Measurements from ENCODE around the gene CAPN14.
A peak's percentile ranks its signal among the peaks of the same experiment; 100 is the strongest.

The CAPN14 gene

DNA sequence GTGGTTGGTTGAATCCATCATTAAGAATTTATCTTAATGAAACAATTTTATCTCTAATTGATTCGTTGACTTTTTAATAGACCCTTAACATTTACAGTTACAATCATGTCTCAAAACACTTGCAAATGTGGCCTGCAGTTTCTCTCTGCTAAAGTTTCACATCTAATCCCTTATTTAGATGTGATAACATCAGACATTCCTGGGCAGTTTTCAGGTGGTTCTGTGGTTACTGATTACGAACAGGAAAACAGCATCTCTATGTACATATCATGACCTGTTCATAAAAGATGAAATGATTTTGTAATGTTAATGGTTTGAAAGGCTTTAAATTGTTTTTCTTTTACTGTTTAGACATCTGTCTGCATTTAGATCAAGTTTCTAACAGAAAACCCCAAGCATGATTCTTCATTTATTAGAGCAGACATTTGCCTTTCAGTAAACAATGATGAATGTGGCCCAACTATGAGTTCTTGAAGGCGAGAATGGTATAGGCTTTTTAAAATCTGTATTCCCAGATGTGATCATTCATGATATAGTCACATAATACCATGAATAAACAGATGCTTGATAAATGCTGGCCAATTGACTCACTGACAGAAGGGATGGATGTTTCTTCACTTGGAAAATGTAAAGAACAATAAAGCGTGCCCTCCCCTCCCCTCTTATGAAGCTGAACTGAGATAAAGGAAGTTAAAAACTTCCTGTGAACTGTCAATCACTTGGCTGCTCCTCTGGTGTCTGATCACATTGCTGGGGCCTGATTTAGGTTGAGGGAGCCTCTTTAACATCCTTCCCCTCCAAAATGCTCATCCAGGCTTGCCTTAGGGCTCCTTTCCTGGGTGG lies 3.5 kb downstream of the CAPN14 start:
- Histone ChIP-seq H3K23ac (ENCODE audit: low read length in 2 of 2) (no peak overlapping the region), H3K4ac (ENCODE audit: low read depth in 1 of 2, low read length in 2 of 2) (no peak overlapping the region), H3K14ac (ENCODE audit: low read length in 2 of 2) (no peak overlapping the region), H2AFZ (ENCODE audit: low read depth, low read length) (no peak overlapping the region), H2AK5ac (ENCODE audit: low read length, severe bottlenecking) (no peak overlapping the region), H2BK5ac (ENCODE audit: low read depth, low read length, poor library complexity, severe bottlenecking) (no peak overlapping the region), H4K91ac (ENCODE audit: low read length) (no peak overlapping the region), H3K4me1 (ENCODE audit: control insufficient read depth, insufficient read depth, low read depth, low read length) (no peaks in the 10 kb centered on the region), H3K9me3 (ENCODE audit: control insufficient read depth, low read length) (no peaks in the 10 kb centered on the region), H3K27me3 (ENCODE audit: control insufficient read depth in 1 of 2, insufficient read depth in 1 of 2, low read length in 2 of 2) (peaks cover 0 to 18% of the 10 kb centered on the region in 2 experiments), H3K36me3 (ENCODE audit: control insufficient read depth in 1 of 2, insufficient read depth in 2 of 2, low read depth in 1 of 2, low read length in 2 of 2) (no peaks in the 10 kb centered on the region), H4K8ac (ENCODE audit: low read length) (no peak overlapping the region), H3K27ac (ENCODE audit: low read length, poor library complexity, severe bottlenecking) (no peak overlapping the region), H3K9ac (ENCODE audit: low read length) (no peak overlapping the region), H3K79me1 (replicated peaks; ENCODE audit: low read length, poor library complexity, severe bottlenecking) (no peaks in the 10 kb centered on the region), H3K4me2 (ENCODE audit: low read length, poor library complexity, severe bottlenecking) (no peak overlapping the region), H3K4me3 (ENCODE audit: insufficient read depth in 1 of 2, low read depth in 1 of 2, low read length in 2 of 2) (no peak overlapping the region), H2BK12ac (ENCODE audit: low read length in 2 of 2) (no peak overlapping the region), H3K18ac (ENCODE audit: low read depth in 1 of 2, low read length in 2 of 2) (no peak overlapping the region), H2BK15ac (ENCODE audit: low read depth, poor library complexity, severe bottlenecking) (no peak overlapping the region), H2BK120ac (ENCODE audit: low read depth, low read length) (no peak overlapping the region)
- no peak for DNase-seq
- 40% methylated on average over 2 of the region's 4 CpGs for WGBS

DNA sequence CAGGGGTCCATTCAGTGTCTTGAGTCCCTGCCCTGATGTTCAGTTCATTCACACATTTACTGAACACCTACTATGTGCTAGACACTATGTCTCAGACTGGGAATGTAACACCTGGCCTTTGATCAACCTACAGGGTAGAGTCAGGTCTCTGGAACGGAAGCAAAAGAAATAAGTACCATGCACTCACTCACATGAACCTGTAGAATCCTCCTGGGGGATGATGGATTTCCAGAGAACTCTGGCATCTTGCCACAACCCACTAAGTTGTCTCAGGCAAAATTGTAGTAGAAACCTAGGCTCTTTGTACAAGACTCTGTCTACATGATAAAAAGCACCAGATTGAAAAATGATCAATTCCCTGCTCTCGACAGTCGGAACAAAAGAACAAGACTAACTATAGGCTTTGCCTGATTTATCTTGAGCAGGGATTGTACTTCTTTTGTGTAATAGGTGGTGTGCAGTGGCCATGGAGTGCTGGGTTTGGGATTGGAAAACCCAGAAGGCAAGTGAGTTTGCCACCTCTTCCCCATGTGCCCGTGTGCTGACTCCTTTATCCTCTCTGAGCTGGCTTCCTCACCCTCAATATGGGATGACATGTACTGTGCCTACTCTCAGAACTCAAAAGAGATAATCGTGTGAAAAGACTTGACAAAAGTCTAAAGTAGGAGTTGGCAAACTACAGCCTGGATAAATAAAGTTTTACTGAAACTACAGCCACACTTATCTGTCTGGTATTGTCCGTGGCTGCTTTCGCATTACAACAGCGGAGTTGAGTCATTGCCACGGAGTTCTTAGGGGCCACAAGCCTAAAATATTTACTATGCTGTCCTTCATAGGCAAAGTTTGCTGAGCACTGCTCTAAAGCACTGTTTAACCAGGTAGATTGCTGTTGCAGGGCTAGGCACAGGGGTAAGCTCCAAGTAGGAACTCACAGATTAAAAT lies 4.4 kb downstream of the CAPN14 start:
- no peaks in the 10 kb centered on the region for H3K4me1 ChIP-seq (ENCODE audit: control insufficient read depth, insufficient read depth, low read depth, low read length)
- 73% methylated on average over 9 of the region's 9 CpGs for WGBS
- no peaks in the 10 kb centered on the region for H3K9me3 ChIP-seq (ENCODE audit: control insufficient read depth, low read length)
- H2BK12ac ChIP-seq (ENCODE audit: low read length in 2 of 2) = no peak overlapping the region
- H2BK5ac ChIP-seq (ENCODE audit: low read depth, low read length, poor library complexity, severe bottlenecking) = no peak overlapping the region
- no peak overlapping the region for H2BK120ac ChIP-seq (ENCODE audit: low read depth, low read length)
- DNase-seq = peak; percentile 24
- H3K18ac ChIP-seq (ENCODE audit: low read depth in 1 of 2, low read length in 2 of 2) = no peak overlapping the region
- no peak overlapping the region for H3K4me2 ChIP-seq (ENCODE audit: low read length, poor library complexity, severe bottlenecking)
- no peak overlapping the region for H2AFZ ChIP-seq (ENCODE audit: low read depth, low read length)
- no peak overlapping the region for H3K23ac ChIP-seq (ENCODE audit: low read length in 2 of 2)
- no peak overlapping the region for H4K8ac ChIP-seq (ENCODE audit: low read length)
- H3K36me3 ChIP-seq (ENCODE audit: control insufficient read depth in 1 of 2, insufficient read depth in 2 of 2, low read depth in 1 of 2, low read length in 2 of 2) = no peaks in the 10 kb centered on the region
- H2AK5ac ChIP-seq (ENCODE audit: low read length, severe bottlenecking) = no peak overlapping the region
- H3K9ac ChIP-seq (ENCODE audit: low read length) = no peak overlapping the region
- H4K91ac ChIP-seq (ENCODE audit: low read length) = no peak overlapping the region
- no peak overlapping the region for H3K14ac ChIP-seq (ENCODE audit: low read length in 2 of 2)
- no peak overlapping the region for H3K4ac ChIP-seq (ENCODE audit: low read depth in 1 of 2, low read length in 2 of 2)
- no peak overlapping the region for H3K27ac ChIP-seq (ENCODE audit: low read length, poor library complexity, severe bottlenecking)
- H3K79me1 ChIP-seq (replicated peaks; ENCODE audit: low read length, poor library complexity, severe bottlenecking) = no peaks in the 10 kb centered on the region
- no peak overlapping the region for H2BK15ac ChIP-seq (ENCODE audit: low read depth, poor library complexity, severe bottlenecking)
- H3K27me3 ChIP-seq (ENCODE audit: control insufficient read depth in 1 of 2, insufficient read depth in 1 of 2, low read length in 2 of 2) = peaks cover 0 to 11% of the 10 kb centered on the region in 2 experiments
- H3K4me3 ChIP-seq (ENCODE audit: insufficient read depth in 1 of 2, low read depth in 1 of 2, low read length in 2 of 2) = no peak overlapping the region

DNA sequence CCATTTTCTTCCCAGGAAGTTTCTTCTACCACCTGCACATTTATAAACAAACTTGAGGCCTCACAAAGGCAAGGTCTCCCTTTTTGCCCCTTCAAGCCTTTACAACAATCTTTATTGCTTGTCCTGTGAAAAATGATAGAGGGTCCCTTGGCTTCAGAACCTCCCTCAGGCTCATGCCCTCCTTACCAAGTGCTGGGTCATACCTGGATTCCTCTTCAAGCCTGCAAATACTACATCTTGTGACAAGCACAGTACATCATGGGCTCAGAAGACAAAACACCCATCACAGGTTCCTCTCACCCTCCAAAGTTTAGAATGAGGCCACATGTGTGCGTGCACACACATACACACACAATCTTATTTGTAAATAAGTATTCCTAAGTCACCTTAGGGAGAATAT lies 9.1 kb downstream of the CAPN14 start:
- H3K4me1 ChIP-seq (ENCODE audit: control insufficient read depth, insufficient read depth, low read depth, low read length) = no peaks in the 10 kb centered on the region
- no peak overlapping the region for H2AFZ ChIP-seq (ENCODE audit: low read depth, low read length)
- WGBS = 100% methylated on average over 1 of the region's 1 CpG
- H3K4ac ChIP-seq (ENCODE audit: low read depth in 1 of 2, low read length in 2 of 2) = no peak overlapping the region
- H3K9me3 ChIP-seq (ENCODE audit: control insufficient read depth, low read length) = no peaks in the 10 kb centered on the region
- H3K4me2 ChIP-seq (ENCODE audit: low read length, poor library complexity, severe bottlenecking) = no peak overlapping the region
- no peak overlapping the region for H2BK15ac ChIP-seq (ENCODE audit: low read depth, poor library complexity, severe bottlenecking)
- DNase-seq = no peak
- no peak overlapping the region for H2AK5ac ChIP-seq (ENCODE audit: low read length, severe bottlenecking)
- no peak overlapping the region for H2BK120ac ChIP-seq (ENCODE audit: low read depth, low read length)
- H3K79me1 ChIP-seq (replicated peaks; ENCODE audit: low read length, poor library complexity, severe bottlenecking) = no peaks in the 10 kb centered on the region
- no peak overlapping the region for H3K14ac ChIP-seq (ENCODE audit: low read length in 2 of 2)
- H3K36me3 ChIP-seq (ENCODE audit: control insufficient read depth in 1 of 2, insufficient read depth in 2 of 2, low read depth in 1 of 2, low read length in 2 of 2) = no peaks in the 10 kb centered on the region
- H3K27ac ChIP-seq (ENCODE audit: low read length, poor library complexity, severe bottlenecking) = no peak overlapping the region
- H3K23ac ChIP-seq (ENCODE audit: low read length in 2 of 2) = no peak overlapping the region
- no peak overlapping the region for H4K91ac ChIP-seq (ENCODE audit: low read length)
- no peak overlapping the region for H3K18ac ChIP-seq (ENCODE audit: low read depth in 1 of 2, low read length in 2 of 2)
- no peak overlapping the region for H2BK12ac ChIP-seq (ENCODE audit: low read length in 2 of 2)
- H3K4me3 ChIP-seq (ENCODE audit: insufficient read depth in 1 of 2, low read depth in 1 of 2, low read length in 2 of 2) = no peak overlapping the region
- H3K9ac ChIP-seq (ENCODE audit: low read length) = no peak overlapping the region
- no peak overlapping the region for H4K8ac ChIP-seq (ENCODE audit: low read length)
- peaks cover 7 to 26% of the 10 kb centered on the region in 2 experiments for H3K27me3 ChIP-seq (ENCODE audit: control insufficient read depth in 1 of 2, insufficient read depth in 1 of 2, low read length in 2 of 2)
- no peak overlapping the region for H2BK5ac ChIP-seq (ENCODE audit: low read depth, low read length, poor library complexity, severe bottlenecking)

DNA sequence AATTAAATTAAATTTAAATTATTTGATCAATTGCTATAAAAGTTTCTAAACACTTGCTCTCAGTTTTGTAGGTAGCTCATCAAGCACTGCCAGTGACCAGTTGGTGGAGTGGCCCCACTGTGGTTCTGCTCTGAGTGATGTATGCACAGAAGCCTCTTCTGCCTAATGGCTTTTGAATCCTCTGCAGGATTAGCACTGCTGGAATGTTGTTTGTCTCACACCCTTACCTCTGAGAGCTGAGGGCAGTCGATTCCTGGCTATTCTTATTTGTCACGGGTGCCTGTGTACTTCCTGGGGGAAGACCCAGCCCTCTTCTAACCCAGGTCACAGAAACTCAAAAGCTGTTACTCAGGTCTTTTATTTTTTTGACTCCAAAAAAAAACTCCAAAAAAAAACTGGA lies 9.5 kb downstream of the CAPN14 start:
- Histone ChIP-seq H2BK5ac (ENCODE audit: low read depth, low read length, poor library complexity, severe bottlenecking) (no peak overlapping the region), H4K91ac (ENCODE audit: low read length) (no peak overlapping the region), H3K9ac (ENCODE audit: low read length) (no peak overlapping the region), H3K4me3 (ENCODE audit: insufficient read depth in 1 of 2, low read depth in 1 of 2, low read length in 2 of 2) (no peak overlapping the region), H3K9me3 (ENCODE audit: control insufficient read depth, low read length) (no peaks in the 10 kb centered on the region), H2AFZ (ENCODE audit: low read depth, low read length) (no peak overlapping the region), H3K4me1 (ENCODE audit: control insufficient read depth, insufficient read depth, low read depth, low read length) (no peaks in the 10 kb centered on the region), H3K14ac (ENCODE audit: low read length in 2 of 2) (no peak overlapping the region), H3K4ac (ENCODE audit: low read depth in 1 of 2, low read length in 2 of 2) (no peak overlapping the region), H2AK5ac (ENCODE audit: low read length, severe bottlenecking) (no peak overlapping the region), H4K8ac (ENCODE audit: low read length) (no peak overlapping the region), H3K79me1 (replicated peaks; ENCODE audit: low read length, poor library complexity, severe bottlenecking) (no peaks in the 10 kb centered on the region), H2BK120ac (ENCODE audit: low read depth, low read length) (no peak overlapping the region), H3K4me2 (ENCODE audit: low read length, poor library complexity, severe bottlenecking) (no peak overlapping the region), H3K23ac (ENCODE audit: low read length in 2 of 2) (no peak overlapping the region), H2BK15ac (ENCODE audit: low read depth, poor library complexity, severe bottlenecking) (no peak overlapping the region), H3K27me3 (ENCODE audit: control insufficient read depth in 1 of 2, insufficient read depth in 1 of 2, low read length in 2 of 2) (peaks cover 7 to 27% of the 10 kb centered on the region in 2 experiments), H3K18ac (ENCODE audit: low read depth in 1 of 2, low read length in 2 of 2) (no peak overlapping the region), H3K36me3 (ENCODE audit: control insufficient read depth in 1 of 2, insufficient read depth in 2 of 2, low read depth in 1 of 2, low read length in 2 of 2) (no peaks in the 10 kb centered on the region), H2BK12ac (ENCODE audit: low read length in 2 of 2) (no peak overlapping the region), H3K27ac (ENCODE audit: low read length, poor library complexity, severe bottlenecking) (no peak overlapping the region)
- WGBS = 0% methylated on average over 2 of the region's 2 CpGs
- DNase-seq = no peak

Measured in mesenchymal stem cell (in vitro differentiated cells and primary cell).